Endometrium (tissue), 2 donors: Measurements from ENCODE around the gene KIAA1549.
"Not testable (repeated sequence)": the region's sequence is repeated elsewhere in the genome, so short reads cannot be mapped to it uniquely, and the experiment has no call there.

Experiments
- FAIRE-seq: peaks from 2 replicates; lab custom pipeline; 2012; peaks lifted over from hg19 to GRCh38; lab: Jason Lieb, UNC
- donor health status: control.
- donor health status: control.

KIAA1549 gene

GRCh38 chr7:138809346-138809745 is 171.8 kb downstream of the KIAA1549 start:
- FAIRE-seq, result no peak

GRCh38 chr7:138804618-138805017 is 176.6 kb downstream of the KIAA1549 start:
- no peak for FAIRE-seq

- no peak for FAIRE-seq
Observed at GRCh38 chr7:138802706-138803105, 178.5 kb downstream of the KIAA1549 start.

GRCh38 chr7:138801256-138801655 is 179.9 kb downstream of the KIAA1549 start:
- no peak for FAIRE-seq

- no peak for FAIRE-seq
Observed at GRCh38 chr7:138799336-138800000, 181.7 kb downstream of the KIAA1549 start.

- no peak for FAIRE-seq
Observed at GRCh38 chr7:138798836-138799235, 182.4 kb downstream of the KIAA1549 start.

- no peak for FAIRE-seq
Observed at GRCh38 chr7:138797715-138798320, 183.4 kb downstream of the KIAA1549 start, which contains the start of the genes ATP6V0A4 and TMEM213. Gene ATP6V0A4, minus strand, starts transcription at chr7:138798196. Its CDS starts 26,949 bp downstream, at chr7:138771247. Gene TMEM213, plus strand, starts transcription at chr7:138797994. Its CDS starts 111 bp downstream, at chr7:138798105.

- FAIRE-seq, result not testable (repeated sequence)
Observed at GRCh38 chr7:138797046-138797445, 184.1 kb downstream of the KIAA1549 start.

GRCh38 chr7:138796038-138796615 is 185.1 kb downstream of the KIAA1549 start:
- FAIRE-seq, result no peak

GRCh38 chr7:138785587-138786437 is 195.4 kb downstream of the KIAA1549 start:
- FAIRE-seq, result no peak

- FAIRE-seq, result no peak
Observed at GRCh38 chr7:138784692-138785091, 196.5 kb downstream of the KIAA1549 start.
